HFF-Myc (cell line): ENCODE measurements around the gene ZNF268.

Source experiments
- DNase-seq: peaks from one replicate; pipeline ENCODE4 v3.0.0-alpha.2; 2011; ENCODE audit warnings: low read depth; ENCODE audit errors: extremely low read depth
- H3K4me3 ChIP-seq: replicated peaks from 2 replicates; pipeline ENCODE4 v1.5.1; 2011; ENCODE audit warnings: low read depth, mild to moderate bottlenecking, control low read depth, low read length
- TF ChIP-seq, protein P1 (sequence below): IDR thresholded peaks from 2 replicates; pipeline ENCODE4 v1.5.1; 2012; ENCODE audit warnings: mild to moderate bottlenecking, low read depth, low read length, control low read depth; ENCODE audit errors: missing control alignments

Gene ZNF268

DNA sequence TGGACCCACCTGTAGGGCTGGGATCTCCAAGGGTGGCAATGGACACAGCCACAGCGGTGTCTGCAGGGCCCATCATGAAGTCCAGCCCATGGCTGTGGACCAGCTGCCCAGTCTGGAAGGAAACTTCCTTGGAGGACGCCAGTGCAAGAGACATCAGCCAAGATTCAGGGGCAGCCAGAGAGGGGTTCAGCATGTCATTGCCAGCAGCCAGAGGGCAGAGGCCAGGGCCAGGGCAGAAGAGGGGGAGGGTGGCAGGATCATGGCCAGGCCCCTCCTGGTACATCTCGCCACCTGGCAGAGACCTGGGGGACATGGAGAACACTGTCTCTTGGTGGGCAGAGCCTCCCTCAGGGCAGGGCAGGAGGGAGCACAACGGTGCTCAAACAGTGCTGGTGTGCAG is 44.2 kb downstream of the ZNF268 start:
- H3K4me3 ChIP-seq: no peak overlapping the region
- TF ChIP-seq, protein P1, sequence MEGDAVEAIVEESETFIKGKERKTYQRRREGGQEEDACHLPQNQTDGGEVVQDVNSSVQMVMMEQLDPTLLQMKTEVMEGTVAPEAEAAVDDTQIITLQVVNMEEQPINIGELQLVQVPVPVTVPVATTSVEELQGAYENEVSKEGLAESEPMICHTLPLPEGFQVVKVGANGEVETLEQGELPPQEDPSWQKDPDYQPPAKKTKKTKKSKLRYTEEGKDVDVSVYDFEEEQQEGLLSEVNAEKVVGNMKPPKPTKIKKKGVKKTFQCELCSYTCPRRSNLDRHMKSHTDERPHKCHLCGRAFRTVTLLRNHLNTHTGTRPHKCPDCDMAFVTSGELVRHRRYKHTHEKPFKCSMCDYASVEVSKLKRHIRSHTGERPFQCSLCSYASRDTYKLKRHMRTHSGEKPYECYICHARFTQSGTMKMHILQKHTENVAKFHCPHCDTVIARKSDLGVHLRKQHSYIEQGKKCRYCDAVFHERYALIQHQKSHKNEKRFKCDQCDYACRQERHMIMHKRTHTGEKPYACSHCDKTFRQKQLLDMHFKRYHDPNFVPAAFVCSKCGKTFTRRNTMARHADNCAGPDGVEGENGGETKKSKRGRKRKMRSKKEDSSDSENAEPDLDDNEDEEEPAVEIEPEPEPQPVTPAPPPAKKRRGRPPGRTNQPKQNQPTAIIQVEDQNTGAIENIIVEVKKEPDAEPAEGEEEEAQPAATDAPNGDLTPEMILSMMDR: no peak
- no peak for DNase-seq

- TF ChIP-seq, protein P1: no peak
- no peak for DNase-seq
- H3K4me3 ChIP-seq: no peak overlapping the region
Observed at GRCh38 chr12:133226690-133227089, 45.4 kb downstream of the ZNF268 start.

- no peak overlapping the region for H3K4me3 ChIP-seq
- TF ChIP-seq, protein P1: no peak
- DNase-seq: no peak
Observed at GRCh38 chr12:133227281-133227852, 46.1 kb downstream of the ZNF268 start.

- H3K4me3 ChIP-seq: no peak overlapping the region
- no peak for DNase-seq
- TF ChIP-seq, protein P1: no peak
Observed at GRCh38 chr12:133231001-133231400, 49.7 kb downstream of the ZNF268 start.

GRCh38 chr12:133233006-133233405 is 51.7 kb downstream of the ZNF268 start:
- no peak for DNase-seq
- TF ChIP-seq, protein P1: no peak
- no peak overlapping the region for H3K4me3 ChIP-seq

DNA sequence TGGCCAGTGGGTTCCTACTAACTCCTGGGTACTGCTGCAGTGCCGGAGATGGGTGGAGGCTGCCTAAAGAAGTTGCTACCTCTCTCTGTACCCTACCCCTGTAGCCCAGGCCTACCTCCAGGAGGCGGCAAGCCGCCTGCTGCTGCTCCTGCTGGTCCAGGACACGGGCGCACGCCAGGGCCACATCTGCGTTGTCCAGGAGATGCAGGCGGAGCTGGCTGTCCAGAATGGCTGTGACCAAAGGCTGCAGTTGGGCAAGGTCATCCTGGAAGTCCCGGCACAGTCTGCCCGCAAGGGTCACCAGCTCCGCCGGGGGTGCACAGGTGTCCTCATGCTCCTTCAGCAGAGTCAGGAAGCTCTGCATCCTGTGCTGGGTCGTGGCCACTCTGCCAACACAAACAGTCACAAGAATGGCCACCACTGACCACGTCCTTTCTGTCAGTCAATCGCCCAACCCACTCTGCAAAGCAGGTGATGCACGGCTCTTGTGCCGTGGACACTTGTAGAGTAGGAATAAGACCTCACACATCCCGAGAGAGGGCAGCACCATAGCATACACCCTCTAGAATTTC is 52.8 kb downstream of the ZNF268 start:
- DNase-seq: no peak
- TF ChIP-seq, protein P1: no peak
- H3K4me3 ChIP-seq: no peak overlapping the region

- TF ChIP-seq, protein P1: no peak
- no peak overlapping the region for H3K4me3 ChIP-seq
- no peak for DNase-seq
Observed at GRCh38 chr12:133234971-133235370, 53.7 kb downstream of the ZNF268 start.
